Middle frontal gyrus (tissue), 1 donor: ENCODE measurements around the gene SIL1.
"Not testable (repeated sequence)": the region's sequence is repeated elsewhere in the genome, so short reads cannot be mapped to it uniquely, and the experiment has no call there.

Experiments
- DNase-seq: peaks from one replicate; pipeline ENCODE4 v3.0.0-alpha.2; 2015; ENCODE audit warnings: low spot score; ENCODE audit errors: extremely low spot score

Gene SIL1

GRCh38 chr5:139197710-139198669 lies at the start of gene SIL1:
Gene SIL1 (minus strand): TSS chr5:139198368. CDS start chr5:139127843, 70,525 bp downstream.
- peak; percentile 90 for DNase-seq

- DNase-seq: no peak
Measured at GRCh38 chr5:139246394-139246793, 48.2 kb upstream of the SIL1 start.

GRCh38 chr5:139245637-139246339 lies 47.6 kb upstream of the SIL1 start:
- no peak for DNase-seq

GRCh38 chr5:139243425-139243970 lies 45.3 kb upstream of the SIL1 start:
- no peak for DNase-seq

- no peak for DNase-seq
Measured at GRCh38 chr5:139241139-139241538, 43.0 kb upstream of the SIL1 start.

- no peak for DNase-seq
Measured at GRCh38 chr5:139236479-139236878, 38.3 kb upstream of the SIL1 start.

- no peak for DNase-seq
Measured at GRCh38 chr5:139232147-139232724, 34.1 kb upstream of the SIL1 start.

GRCh38 chr5:139228201-139228803 lies 30.1 kb upstream of the SIL1 start:
- no peak for DNase-seq

- no peak for DNase-seq
Measured at GRCh38 chr5:139226131-139226530, 28.0 kb upstream of the SIL1 start.

GRCh38 chr5:139223481-139223880 lies 25.3 kb upstream of the SIL1 start:
- DNase-seq: no peak

GRCh38 chr5:139222346-139222745 lies 24.2 kb upstream of the SIL1 start:
- DNase-seq: no peak

GRCh38 chr5:139218038-139218437 lies 19.9 kb upstream of the SIL1 start:
- DNase-seq: not testable (repeated sequence)

GRCh38 chr5:139215107-139215975 lies 17.2 kb upstream of the SIL1 start:
- no peak for DNase-seq

GRCh38 chr5:139214646-139215045 lies 16.5 kb upstream of the SIL1 start:
- no peak for DNase-seq

- no peak for DNase-seq
Measured at GRCh38 chr5:139212906-139213305, 14.7 kb upstream of the SIL1 start.

- DNase-seq: no peak
Measured at GRCh38 chr5:139212486-139212885, 14.3 kb upstream of the SIL1 start.

GRCh38 chr5:139210585-139210984 lies 12.4 kb upstream of the SIL1 start:
- DNase-seq: no peak

- no peak for DNase-seq
Measured at GRCh38 chr5:139207297-139208000, 9.3 kb upstream of the SIL1 start.

GRCh38 chr5:139205586-139205985 lies 7.4 kb upstream of the SIL1 start:
- DNase-seq: no peak

- no peak for DNase-seq
Measured at GRCh38 chr5:139205124-139205523, 7.0 kb upstream of the SIL1 start.
